SK-N-SH (cell line): Measurements from ENCODE around the gene GFI1B. TPM values are rescaled to one million over a fixed set of nuclear protein-coding genes. Genes with fewer than 3 reads are reported as not detected.
A peak's percentile ranks its signal among the peaks of the same experiment; 100 is the strongest.

Experiments used
- CTCF ChIA-PET: fragments of 300-600, 350-600 bp; formaldehyde crosslinking; extraction: SDS; loops from one replicate; lab custom pipeline; 2021; lab: Yijun Ruan, JAX
- POLR2A ChIA-PET: fragments of 350-600 bp; sonication (Branson Sonifier 250); formaldehyde crosslinking; extraction: SDS; loops from one replicate; lab custom pipeline; 2020; ENCODE audit warnings: antibody characterized with exemption, inconsistent platforms; lab: Yijun Ruan, JAX
- DNase-seq: peaks from one replicate; pipeline ENCODE4 v3.0.0; 2012
- H2AFZ ChIP-seq: fragments of 200-600 bp; sonication (generic); 2 replicates; pipeline ENCODE4 v1.8.1; 2016; ENCODE audit warnings: antibody characterized with exemption, mild to moderate bottlenecking, low read depth
- H3F3A ChIP-seq: fragments of 200-600 bp; sonication (generic); replicated peaks from 2 replicates; pipeline ENCODE3; 2016; ENCODE audit warnings: antibody characterized with exemption, mild to moderate bottlenecking; ENCODE audit not compliant: insufficient read depth
- H3K27ac ChIP-seq, 2 experiments: fragments of 200-500 bp in 1 of 2; fragments of 200-600 bp in 1 of 2; sonication (Bioruptor generic) in 1 of 2; sonication (generic), shearing (Covaris generic) in 1 of 2; 2 replicates each; pipeline versions ENCODE4 v1.5.1 to v1.6.1; 2014 to 2016; ENCODE audit warnings: low read depth in 2 of 2, inconsistent platforms in 1 of 2, low read length in 1 of 2, mild to moderate bottlenecking in 1 of 2, mixed read lengths in 1 of 2
- H3K27me3 ChIP-seq: fragments of 200-600 bp; sonication (generic), shearing (Covaris generic); 2 replicates; pipeline ENCODE4 v1.6.1; 2016; ENCODE audit warnings: mixed run types; ENCODE audit not compliant: insufficient read depth
- H3K36me3 ChIP-seq, 2 experiments: fragments of 200-500 bp in 1 of 2; fragments of 200-600 bp in 1 of 2; sonication (Bioruptor generic) in 1 of 2; sonication (generic) in 1 of 2; replicated peaks in 1 of 2; 2 replicates each; pipeline versions ENCODE3 to v1.5.1; 2014 to 2016; ENCODE audit warnings: low read length in 1 of 2, mild to moderate bottlenecking in 1 of 2; ENCODE audit not compliant: insufficient read depth in 2 of 2, control insufficient read depth in 1 of 2
- H3K4me1 ChIP-seq, 2 experiments: fragments of 200-500 bp in 1 of 2; fragments of 200-600 bp in 1 of 2; sonication (Bioruptor generic) in 1 of 2; sonication (generic), shearing (Covaris generic) in 1 of 2; 2 replicates each; pipeline versions ENCODE4 v1.5.1 to v1.6.1; 2014 to 2016; ENCODE audit warnings: low read depth in 1 of 2, low read length in 1 of 2, mixed run types in 1 of 2; ENCODE audit not compliant: insufficient read depth in 2 of 2, control insufficient read depth in 1 of 2
- H3K4me2 ChIP-seq: fragments of 200-600 bp; sonication (generic), shearing (Covaris generic); 2 replicates; pipeline ENCODE4 v1.6.1; 2017; ENCODE audit warnings: mixed run types
- H3K4me3 ChIP-seq, 2 experiments: fragments of 200-500 bp in 1 of 2; fragments of 200-600 bp in 1 of 2; sonication (Bioruptor generic) in 1 of 2; sonication (generic), shearing (Covaris generic) in 1 of 2; 2 replicates each; pipeline versions ENCODE4 v1.5.1 to v1.8.1; 2014 to 2016; ENCODE audit warnings: low read depth in 2 of 2, inconsistent platforms in 1 of 2, low read length in 1 of 2, mild to moderate bottlenecking in 1 of 2, mixed read lengths in 1 of 2, moderate library complexity in 1 of 2
- H3K79me2 ChIP-seq: fragments of 200-600 bp; sonication (generic); 2 replicates; pipeline ENCODE4 v1.8.1; 2017; ENCODE audit warnings: mild to moderate bottlenecking; ENCODE audit not compliant: insufficient read depth
- H3K9ac ChIP-seq: fragments of 200-600 bp; sonication (generic); 2 replicates; pipeline ENCODE4 v1.6.1; 2017; ENCODE audit warnings: mixed run types
- H3K9me2 ChIP-seq: fragments of 200-600 bp; sonication (generic); 2 replicates; pipeline ENCODE4 v1.6.1; 2017; ENCODE audit warnings: mixed run types
- H3K9me3 ChIP-seq: fragments of 200-600 bp; sonication (generic); 2 replicates; pipeline ENCODE4 v1.6.1; 2017; ENCODE audit warnings: mixed run types, mild to moderate bottlenecking, moderate library complexity
- H4K20me1 ChIP-seq: fragments of 200-600 bp; sonication (generic); 2 replicates; pipeline ENCODE4 v1.6.1; 2017; ENCODE audit warnings: mild to moderate bottlenecking, mixed run types; ENCODE audit not compliant: insufficient read depth
- ELF1 ChIP-seq: IDR thresholded peaks from 2 replicates; pipeline ENCODE4 v1.4.0; 2012
- EP300 ChIP-seq, 2 experiments: IDR thresholded peaks; 2 replicates each; pipeline versions ENCODE4 v1.4.0 to v1.6.1; 2012; ENCODE audit warnings: borderline replicate concordance in 1 of 2, low read depth in 1 of 2, low read length in 1 of 2
- EZH2phosphoT487 ChIP-seq: fragments of 200-600 bp; sonication (generic); IDR thresholded peaks from 2 replicates; pipeline ENCODE4 v1.6.1; 2017; ENCODE audit warnings: low read depth, mixed run types, mild to moderate bottlenecking, antibody characterized with exemption, moderate library complexity, borderline replicate concordance
- FOXJ3 ChIP-seq: sonication (generic); formaldehyde crosslinking; IDR thresholded peaks from 2 replicates; pipeline ENCODE4 v1.5.1; 2020; ENCODE audit warnings: mild to moderate bottlenecking, missing genetic modification reagents
- FOXM1 ChIP-seq: IDR thresholded peaks from 2 replicates; pipeline ENCODE4 v1.4.0; 2012; ENCODE audit warnings: low read depth, mild to moderate bottlenecking
- GABPA ChIP-seq: IDR thresholded peaks from 2 replicates; pipeline ENCODE4 v1.4.0; 2012; ENCODE audit warnings: low read depth, mild to moderate bottlenecking
- MEF2A ChIP-seq: IDR thresholded peaks from 2 replicates; pipeline ENCODE4 v1.4.0; 2012; ENCODE audit warnings: low read depth, borderline replicate concordance
- MXI1 ChIP-seq: IDR thresholded peaks from 2 replicates; pipeline ENCODE4 v1.6.1; 2012; ENCODE audit warnings: mild to moderate bottlenecking, low read depth, low read length, improper control_type of control experiment
- NRF1 ChIP-seq: IDR thresholded peaks from 2 replicates; pipeline ENCODE4 v1.6.1; 2012; ENCODE audit warnings: low read depth, mild to moderate bottlenecking, low read length
- POLR2AphosphoS5 ChIP-seq: IDR thresholded peaks from 2 replicates; pipeline ENCODE4 v1.6.1; 2012; ENCODE audit warnings: low read depth, low read length
- RAD21 ChIP-seq: IDR thresholded peaks from 2 replicates; pipeline ENCODE4 v1.6.1; 2012; ENCODE audit warnings: mild to moderate bottlenecking, low read length
- RXRA ChIP-seq: IDR thresholded peaks from 2 replicates; pipeline ENCODE4 v1.4.0; 2012; ENCODE audit warnings: low read depth, mild to moderate bottlenecking, borderline replicate concordance
- SIN3A ChIP-seq: IDR thresholded peaks from 2 replicates; pipeline ENCODE4 v1.6.1; 2012; ENCODE audit warnings: low read depth, mild to moderate bottlenecking, low read length, moderate library complexity, borderline replicate concordance
- TAF1 ChIP-seq: IDR thresholded peaks from 2 replicates; pipeline ENCODE4 v1.6.1; 2012; ENCODE audit warnings: low read depth, mild to moderate bottlenecking, low read length, moderate library complexity, borderline replicate concordance
- TCF12 ChIP-seq: IDR thresholded peaks from 2 replicates; pipeline ENCODE4 v1.4.0; 2012
- TEAD4 ChIP-seq: IDR thresholded peaks from 2 replicates; pipeline ENCODE4 v1.4.0; 2012; ENCODE audit warnings: mild to moderate bottlenecking, borderline replicate concordance; ENCODE audit not compliant: insufficient read depth
- WGBS: methylation state at CpG from one replicate; pipeline ENCODE4 v1.1.6; 2017; ENCODE audit warnings: low lambda C conversion rate; 5-methylcytosine and 5-hydroxymethylcytosine counted together
- polyA plus RNA-seq, 3 experiments: library from polyadenylated mRNA; depleted of rRNA; stranded (reverse); fragments of >200 nt; gene quantifications; 2 replicates each; pipeline ENCODE4 v1.2.3, GENCODE V29; 2012
- TF ChIP-seq, protein P1 (sequence below): fragments of 150-350 bp; IDR thresholded peaks from 2 replicates; pipeline ENCODE4 v1.6.1; 2017; ENCODE audit warnings: antibody characterized with exemption, low read length, low read depth, borderline replicate concordance
- TF ChIP-seq, protein P2 (sequence below): IDR thresholded peaks from 2 replicates; pipeline ENCODE4 v1.6.1; 2012; ENCODE audit warnings: mild to moderate bottlenecking, low read depth, low read length, moderate library complexity
- TF ChIP-seq, protein P3 (sequence below): fragments of 150-350 bp; IDR thresholded peaks from 2 replicates; pipeline ENCODE4 v1.6.1; 2016; ENCODE audit warnings: mild to moderate bottlenecking, low read depth, low read length
- TF ChIP-seq, protein P4 (sequence below): IDR thresholded peaks from 2 replicates; pipeline ENCODE4 v1.4.0; 2012; ENCODE audit warnings: low read depth

GFI1B gene
- polyA plus RNA-seq, 1 of the 3 experiments (the other 2 are of a cell fraction): not detected

DNA sequence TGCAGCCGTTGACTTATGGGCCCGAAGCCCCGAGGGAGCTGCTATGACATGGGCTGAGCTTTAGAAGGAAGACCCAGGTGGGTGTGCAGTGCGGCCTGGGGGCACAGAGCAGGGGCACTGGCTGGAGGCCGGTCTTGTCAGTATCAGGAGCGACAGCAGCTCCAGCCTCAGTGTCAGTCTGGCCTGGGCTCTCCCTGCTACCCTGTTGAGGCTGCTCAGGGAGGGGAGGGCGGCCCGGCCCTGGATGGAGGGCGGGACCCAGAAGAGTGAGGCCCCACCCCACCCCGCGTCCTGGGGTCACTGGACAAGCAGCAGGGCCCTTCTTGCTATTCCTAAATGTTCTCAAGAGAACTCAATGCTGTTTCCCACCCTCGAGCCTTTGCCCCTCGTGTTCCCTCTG, 18.0 kb downstream of the GFI1B start:
- Histone ChIP-seq H3K4me3 (no peak overlapping the region), H4K20me1 (no peaks in the 10 kb centered on the region), H3K27ac (no peak overlapping the region), H3K9me3 (no peaks in the 10 kb centered on the region), H3F3A (no peaks in the 10 kb centered on the region), H3K36me3 (no peaks in the 10 kb centered on the region), H3K27me3 (peaks cover 54% of the 10 kb centered on the region), H3K9ac (no peak overlapping the region), H3K79me2 (no peaks in the 10 kb centered on the region), H2AFZ (no peak overlapping the region), H3K9me2 (no peaks in the 10 kb centered on the region), H3K4me2 (no peak overlapping the region), H3K4me1 (no peaks in the 10 kb centered on the region; a peak in 1 of 4 replicates)
- 61% methylated on average over 11 of the region's 13 CpGs for WGBS
- ChIA-PET POLR2A (no interaction called here), CTCF (interaction anchor here (1.0 to 3.9 kb wide), 2 partner anchors 25 to 26 kb away, joined by 4 to 25 read pairs; no protein-coding TSS in a partner anchor)
- peak; percentile 11 for DNase-seq
- TF ChIP-seq EP300 (IDR thresholded peaks at IDR 0.05; ENCODE audit: borderline replicate concordance in 1 of 2, low read depth in 1 of 2, low read length in 1 of 2): no peak
- no peak for TF ChIP-seq FOXM1

DNA sequence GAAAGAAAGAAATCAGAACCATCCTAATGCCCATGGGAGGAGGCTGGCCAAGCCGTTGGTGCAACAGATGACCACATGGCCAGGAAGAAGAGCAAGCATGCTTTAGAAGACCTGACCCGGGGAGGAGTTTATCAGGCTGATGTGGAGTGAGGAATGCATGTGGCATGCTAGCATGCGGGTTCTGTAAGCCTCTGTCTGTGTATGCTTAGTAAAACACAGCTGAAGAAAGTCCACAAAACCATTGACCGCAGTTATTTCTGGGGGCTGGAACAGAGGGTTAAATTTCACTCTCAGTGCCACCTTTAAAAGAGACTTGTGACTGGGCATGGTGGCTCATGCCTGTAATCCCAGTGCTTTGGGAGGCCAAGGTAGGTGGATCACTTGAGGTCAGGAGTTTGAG, 19.1 kb downstream of the GFI1B start:
- H2AFZ ChIP-seq: no peak overlapping the region
- no peak overlapping the region for H3K4me3 ChIP-seq
- WGBS: 42% methylated on average over 4 of the region's 4 CpGs
- H3K9me2 ChIP-seq: no peaks in the 10 kb centered on the region
- H3K9ac ChIP-seq: no peak overlapping the region
- no peaks in the 10 kb centered on the region for H3K79me2 ChIP-seq
- H3K27me3 ChIP-seq: peaks cover 49% of the 10 kb centered on the region
- ChIA-PET CTCF (interaction anchor here (2.3 kb wide), 1 partner anchor 20 kb away, joined by 10 read pairs; the partner anchor contains the start of gene GFI1B), POLR2A (no interaction called here)
- H3K27ac ChIP-seq: no peak overlapping the region
- no peaks in the 10 kb centered on the region; a peak in 1 of 4 replicates for H3K4me1 ChIP-seq
- DNase-seq: peak; percentile 10
- H3K36me3 ChIP-seq: no peaks in the 10 kb centered on the region
- H3F3A ChIP-seq: no peaks in the 10 kb centered on the region
- TF ChIP-seq RXRA: no peak
- TF ChIP-seq, protein P1, sequence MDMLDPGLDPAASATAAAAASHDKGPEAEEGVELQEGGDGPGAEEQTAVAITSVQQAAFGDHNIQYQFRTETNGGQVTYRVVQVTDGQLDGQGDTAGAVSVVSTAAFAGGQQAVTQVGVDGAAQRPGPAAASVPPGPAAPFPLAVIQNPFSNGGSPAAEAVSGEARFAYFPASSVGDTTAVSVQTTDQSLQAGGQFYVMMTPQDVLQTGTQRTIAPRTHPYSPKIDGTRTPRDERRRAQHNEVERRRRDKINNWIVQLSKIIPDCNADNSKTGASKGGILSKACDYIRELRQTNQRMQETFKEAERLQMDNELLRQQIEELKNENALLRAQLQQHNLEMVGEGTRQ: no peak
- no peak for TF ChIP-seq POLR2AphosphoS5
- no peak for TF ChIP-seq TCF12
- no peak for TF ChIP-seq SIN3A
- no peak for TF ChIP-seq EZH2phosphoT487
- no peak for TF ChIP-seq MXI1
- no peak for TF ChIP-seq FOXJ3 (CRISPR knock-in tag)
- TF ChIP-seq FOXM1: no peak
- TF ChIP-seq, protein P2, sequence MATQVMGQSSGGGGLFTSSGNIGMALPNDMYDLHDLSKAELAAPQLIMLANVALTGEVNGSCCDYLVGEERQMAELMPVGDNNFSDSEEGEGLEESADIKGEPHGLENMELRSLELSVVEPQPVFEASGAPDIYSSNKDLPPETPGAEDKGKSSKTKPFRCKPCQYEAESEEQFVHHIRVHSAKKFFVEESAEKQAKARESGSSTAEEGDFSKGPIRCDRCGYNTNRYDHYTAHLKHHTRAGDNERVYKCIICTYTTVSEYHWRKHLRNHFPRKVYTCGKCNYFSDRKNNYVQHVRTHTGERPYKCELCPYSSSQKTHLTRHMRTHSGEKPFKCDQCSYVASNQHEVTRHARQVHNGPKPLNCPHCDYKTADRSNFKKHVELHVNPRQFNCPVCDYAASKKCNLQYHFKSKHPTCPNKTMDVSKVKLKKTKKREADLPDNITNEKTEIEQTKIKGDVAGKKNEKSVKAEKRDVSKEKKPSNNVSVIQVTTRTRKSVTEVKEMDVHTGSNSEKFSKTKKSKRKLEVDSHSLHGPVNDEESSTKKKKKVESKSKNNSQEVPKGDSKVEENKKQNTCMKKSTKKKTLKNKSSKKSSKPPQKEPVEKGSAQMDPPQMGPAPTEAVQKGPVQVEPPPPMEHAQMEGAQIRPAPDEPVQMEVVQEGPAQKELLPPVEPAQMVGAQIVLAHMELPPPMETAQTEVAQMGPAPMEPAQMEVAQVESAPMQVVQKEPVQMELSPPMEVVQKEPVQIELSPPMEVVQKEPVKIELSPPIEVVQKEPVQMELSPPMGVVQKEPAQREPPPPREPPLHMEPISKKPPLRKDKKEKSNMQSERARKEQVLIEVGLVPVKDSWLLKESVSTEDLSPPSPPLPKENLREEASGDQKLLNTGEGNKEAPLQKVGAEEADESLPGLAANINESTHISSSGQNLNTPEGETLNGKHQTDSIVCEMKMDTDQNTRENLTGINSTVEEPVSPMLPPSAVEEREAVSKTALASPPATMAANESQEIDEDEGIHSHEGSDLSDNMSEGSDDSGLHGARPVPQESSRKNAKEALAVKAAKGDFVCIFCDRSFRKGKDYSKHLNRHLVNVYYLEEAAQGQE: no peak
- TF ChIP-seq NRF1: no peak
- TF ChIP-seq, protein P3, sequence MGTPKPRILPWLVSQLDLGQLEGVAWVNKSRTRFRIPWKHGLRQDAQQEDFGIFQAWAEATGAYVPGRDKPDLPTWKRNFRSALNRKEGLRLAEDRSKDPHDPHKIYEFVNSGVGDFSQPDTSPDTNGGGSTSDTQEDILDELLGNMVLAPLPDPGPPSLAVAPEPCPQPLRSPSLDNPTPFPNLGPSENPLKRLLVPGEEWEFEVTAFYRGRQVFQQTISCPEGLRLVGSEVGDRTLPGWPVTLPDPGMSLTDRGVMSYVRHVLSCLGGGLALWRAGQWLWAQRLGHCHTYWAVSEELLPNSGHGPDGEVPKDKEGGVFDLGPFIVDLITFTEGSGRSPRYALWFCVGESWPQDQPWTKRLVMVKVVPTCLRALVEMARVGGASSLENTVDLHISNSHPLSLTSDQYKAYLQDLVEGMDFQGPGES: no peak
- TF ChIP-seq RAD21: no peak
- TF ChIP-seq GABPA: no peak
- TF ChIP-seq, protein P4, sequence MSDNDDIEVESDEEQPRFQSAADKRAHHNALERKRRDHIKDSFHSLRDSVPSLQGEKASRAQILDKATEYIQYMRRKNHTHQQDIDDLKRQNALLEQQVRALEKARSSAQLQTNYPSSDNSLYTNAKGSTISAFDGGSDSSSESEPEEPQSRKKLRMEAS: no peak
- no peak for TF ChIP-seq MEF2A
- TF ChIP-seq TAF1: no peak
- TF ChIP-seq TEAD4: no peak
- no peak for TF ChIP-seq ELF1
- H4K20me1 ChIP-seq: no peaks in the 10 kb centered on the region
- no peaks in the 10 kb centered on the region for H3K9me3 ChIP-seq
- no peak overlapping the region for H3K4me2 ChIP-seq
